ENCODE measurements around the gene BSPRY. TPM values are rescaled to one million over a fixed set of nuclear protein-coding genes. Genes with fewer than 3 reads are reported as not detected.

Gene BSPRY
- total RNA-seq, 2 experiments from 2014 or later, result not detected

DNA sequence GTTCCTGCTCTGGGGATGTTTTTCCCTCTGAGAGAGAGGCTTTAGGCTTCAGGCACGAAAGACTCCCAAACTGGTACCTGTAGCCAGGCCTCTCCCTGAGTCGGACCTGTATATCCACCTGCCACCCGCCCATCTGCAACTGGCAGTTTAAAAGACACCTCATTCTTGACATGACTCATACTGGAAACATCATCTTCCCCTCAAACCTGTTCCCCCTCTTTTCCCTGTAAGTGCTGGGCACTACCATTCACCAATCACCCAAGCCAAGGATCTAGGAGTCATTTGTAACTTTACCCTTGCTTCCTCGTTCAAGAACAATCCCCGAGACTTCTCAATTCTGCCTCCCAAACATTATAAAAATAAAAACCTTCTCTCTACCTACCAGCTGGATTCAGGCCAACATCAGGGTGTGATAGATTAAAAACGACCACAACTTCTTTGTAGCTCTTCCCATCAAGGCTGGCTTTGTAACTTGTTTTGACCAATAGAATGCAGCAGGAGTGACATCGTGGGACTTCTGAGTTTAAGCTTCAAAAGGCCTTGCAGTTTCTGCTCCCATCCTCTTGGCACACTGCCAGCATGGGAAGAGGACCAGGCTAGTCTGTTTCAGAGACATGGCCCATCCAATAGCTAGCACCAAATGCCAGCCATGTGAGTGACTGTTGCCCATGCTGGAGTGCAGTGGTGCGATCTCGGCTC is 7.5 kb upstream of the BSPRY start:
- CTCF ChIA-PET, result interaction anchor here (1.3 kb wide), 1 partner anchor 67 kb away, joined by 4 read pairs; no protein-coding TSS in a partner anchor
- no peaks in the 10 kb centered on the region for H3K9me3 ChIP-seq (ENCODE audit: control insufficient read depth in 1 of 2, insufficient read depth in 1 of 2, low read length in 2 of 2)
- DNase-seq (peak in 3 of 14 experiments; percentile 21 to 54 (median 22)), ATAC-seq (ENCODE audit: poor library complexity) (no peak)
- H3K4me3 ChIP-seq (ENCODE audit: low read length), result no peak overlapping the region
- H3K36me3 Mint-ChIP-seq (ENCODE audit: low read depth), result no peaks in the 10 kb centered on the region
- no peaks in the 10 kb centered on the region for H3K9me3 Mint-ChIP-seq
- POLR2A ChIA-PET, result no interaction called here
- H3K36me3 ChIP-seq (ENCODE audit: insufficient read depth, low read length), result no peaks in the 10 kb centered on the region
- peaks cover 18% of the 10 kb centered on the region for H3K4me1 ChIP-seq (ENCODE audit: insufficient read depth, low read length)
- no peak overlapping the region for H3K27ac Mint-ChIP-seq
- H3K27me3 Mint-ChIP-seq, result peaks cover 11% of the 10 kb centered on the region
- peak overlapping the region; percentile 59 for H3K4me3 Mint-ChIP-seq
- intact Hi-C loops (cut with DNase I, micrococcal nuclease), result loop anchor here (5.0 to 10.0 kb wide), 2 partner anchors 63 to 120 kb away; partner anchors contain the start of genes ALAD (in 1 of the 2), FKBP15 (in 1 of the 2) and SLC31A1 (in 1 of the 2)
- no peak overlapping the region for H3K27ac ChIP-seq (ENCODE audit: low read depth in 1 of 2, low read length in 2 of 2)
- no peaks in the 10 kb centered on the region for H3K27me3 ChIP-seq (ENCODE audit: control insufficient read depth in 1 of 2, insufficient read depth in 2 of 2, low read length in 2 of 2)
- H3K4me1 Mint-ChIP-seq (ENCODE audit: low read depth), result peaks cover 25% of the 10 kb centered on the region
- TF ChIP-seq, protein P1, sequence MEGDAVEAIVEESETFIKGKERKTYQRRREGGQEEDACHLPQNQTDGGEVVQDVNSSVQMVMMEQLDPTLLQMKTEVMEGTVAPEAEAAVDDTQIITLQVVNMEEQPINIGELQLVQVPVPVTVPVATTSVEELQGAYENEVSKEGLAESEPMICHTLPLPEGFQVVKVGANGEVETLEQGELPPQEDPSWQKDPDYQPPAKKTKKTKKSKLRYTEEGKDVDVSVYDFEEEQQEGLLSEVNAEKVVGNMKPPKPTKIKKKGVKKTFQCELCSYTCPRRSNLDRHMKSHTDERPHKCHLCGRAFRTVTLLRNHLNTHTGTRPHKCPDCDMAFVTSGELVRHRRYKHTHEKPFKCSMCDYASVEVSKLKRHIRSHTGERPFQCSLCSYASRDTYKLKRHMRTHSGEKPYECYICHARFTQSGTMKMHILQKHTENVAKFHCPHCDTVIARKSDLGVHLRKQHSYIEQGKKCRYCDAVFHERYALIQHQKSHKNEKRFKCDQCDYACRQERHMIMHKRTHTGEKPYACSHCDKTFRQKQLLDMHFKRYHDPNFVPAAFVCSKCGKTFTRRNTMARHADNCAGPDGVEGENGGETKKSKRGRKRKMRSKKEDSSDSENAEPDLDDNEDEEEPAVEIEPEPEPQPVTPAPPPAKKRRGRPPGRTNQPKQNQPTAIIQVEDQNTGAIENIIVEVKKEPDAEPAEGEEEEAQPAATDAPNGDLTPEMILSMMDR (IDR thresholded peaks at IDR 0.05), result no peak

DNA sequence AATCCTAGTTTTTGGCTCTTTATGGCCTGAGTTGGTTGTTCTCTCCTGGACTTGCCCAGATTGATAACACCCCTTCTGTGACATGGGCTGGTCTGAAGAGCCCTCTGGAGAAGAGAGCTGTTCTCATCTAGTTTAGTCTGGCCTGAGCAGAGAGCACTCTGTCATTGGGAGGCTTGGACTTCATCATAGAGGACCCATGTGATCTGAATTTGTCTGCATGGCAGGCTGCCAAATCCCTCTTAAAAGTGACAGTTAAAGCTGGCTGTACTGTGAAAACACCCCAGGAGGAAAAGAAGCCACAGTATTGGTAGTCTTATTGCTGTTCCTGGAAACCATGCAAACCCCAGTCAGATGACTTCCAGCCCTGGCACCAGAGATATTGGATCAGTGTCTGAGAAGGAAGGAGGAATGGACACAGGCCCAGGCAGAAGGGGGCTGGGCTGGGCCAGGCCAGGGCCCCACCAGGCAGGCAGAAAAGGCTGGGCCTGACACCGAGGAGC is 5.6 kb upstream of the BSPRY start:
- H3K4me1 Mint-ChIP-seq (ENCODE audit: low read depth), result peaks cover 25% of the 10 kb centered on the region
- H3K4me3 Mint-ChIP-seq, result no peak overlapping the region
- H3K4me3 ChIP-seq (ENCODE audit: low read length), result no peak overlapping the region
- peaks cover 18% of the 10 kb centered on the region for H3K4me1 ChIP-seq (ENCODE audit: insufficient read depth, low read length)
- H3K27me3 Mint-ChIP-seq, result peaks cover 13% of the 10 kb centered on the region
- H3K27ac Mint-ChIP-seq, result no peak overlapping the region
- H3K9me3 ChIP-seq (ENCODE audit: control insufficient read depth in 1 of 2, insufficient read depth in 1 of 2, low read length in 2 of 2), result no peaks in the 10 kb centered on the region
- POLR2A ChIA-PET, result no interaction called here
- H3K27me3 ChIP-seq (ENCODE audit: control insufficient read depth in 1 of 2, insufficient read depth in 2 of 2, low read length in 2 of 2), result no peaks in the 10 kb centered on the region
- DNase-seq (peak in 1 of 14 experiments; percentile 39), ATAC-seq (ENCODE audit: poor library complexity) (no peak)
- CTCF ChIA-PET, result no interaction called here
- intact Hi-C loops (cut with DNase I, micrococcal nuclease), result loop anchor here (5.0 to 10.0 kb wide), 2 partner anchors 61 to 121 kb away; partner anchors contain the start of genes ALAD (in 1 of the 2), FKBP15 (in 1 of the 2) and SLC31A1 (in 1 of the 2)
- TF ChIP-seq, protein P1 (IDR thresholded peaks at IDR 0.05), result no peak
- no peak overlapping the region for H3K27ac ChIP-seq (ENCODE audit: low read depth in 1 of 2, low read length in 2 of 2)
- H3K36me3 ChIP-seq (ENCODE audit: insufficient read depth, low read length), result no peaks in the 10 kb centered on the region
- H3K9me3 Mint-ChIP-seq, result no peaks in the 10 kb centered on the region
- no peaks in the 10 kb centered on the region for H3K36me3 Mint-ChIP-seq (ENCODE audit: low read depth)

DNA sequence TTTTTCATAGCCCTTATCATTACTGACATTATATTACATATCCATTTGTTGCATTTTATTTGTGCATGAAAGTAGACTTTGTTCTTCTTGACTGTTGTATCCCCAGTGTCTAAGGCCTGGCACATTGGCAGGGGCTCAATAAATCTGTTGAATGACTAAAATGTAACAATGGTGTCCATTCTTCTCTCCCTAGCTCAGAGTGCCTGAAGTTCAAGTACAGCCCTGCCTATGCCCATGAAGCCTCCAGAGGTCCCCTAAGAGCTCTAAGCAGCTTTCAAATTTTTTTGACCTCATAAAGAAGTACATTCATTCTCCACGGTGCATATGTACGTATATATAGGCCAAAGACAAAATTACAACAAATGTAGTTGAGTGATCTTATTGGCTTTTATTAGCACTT is 4.2 kb upstream of the BSPRY start:
- Mint-ChIP-seq H3K4me3 (no peak overlapping the region), H3K36me3 (ENCODE audit: low read depth) (no peaks in the 10 kb centered on the region), H3K4me1 (ENCODE audit: low read depth) (peaks cover 21% of the 10 kb centered on the region), H3K27me3 (peaks cover 19% of the 10 kb centered on the region), H3K9me3 (no peaks in the 10 kb centered on the region), H3K27ac (no peak overlapping the region)
- Histone ChIP-seq H3K27me3 (ENCODE audit: control insufficient read depth in 1 of 2, insufficient read depth in 2 of 2, low read length in 2 of 2) (peaks cover 5% of the 10 kb centered on the region in 2 experiments), H3K36me3 (ENCODE audit: insufficient read depth, low read length) (no peaks in the 10 kb centered on the region), H3K4me3 (ENCODE audit: low read length) (no peak overlapping the region), H3K4me1 (ENCODE audit: insufficient read depth, low read length) (peaks cover 19% of the 10 kb centered on the region), H3K9me3 (ENCODE audit: control insufficient read depth in 1 of 2, insufficient read depth in 1 of 2, low read length in 2 of 2) (no peaks in the 10 kb centered on the region), H3K27ac (ENCODE audit: low read depth in 1 of 2, low read length in 2 of 2) (no peak overlapping the region)
- ChIA-PET POLR2A (interaction anchor here (0.8 kb wide), 1 partner anchor 70 kb away, joined by 3 read pairs; no protein-coding TSS in a partner anchor), CTCF (no interaction called here)
- intact Hi-C loops (cut with DNase I, micrococcal nuclease), result loop anchor here in 1 of 2 experiments (10.0 kb wide), 1 partner anchor 60 kb away; the partner anchor contains the start of gene ALAD
- ATAC-seq (ENCODE audit: poor library complexity) (no peak), DNase-seq (no peak)
- TF ChIP-seq, protein P1 (IDR thresholded peaks at IDR 0.05), result no peak
